ENCODE data around the gene ANKH.

GRCh38 chr5:14879393-14879792 is 7.8 kb upstream of the ANKH start:
- no peak for TF ChIP-seq EZH2 (IDR thresholded peaks at IDR 0.05; ENCODE audit: low read length)
- no peak for TF ChIP-seq CTCF (optimal IDR thresholded peaks at IDR 0.05 in 1 of 3, IDR thresholded peaks at IDR 0.05 in 1 of 3, conservative IDR thresholded peaks at IDR 0.05 in 1 of 3; ENCODE audit: extremely low read depth in 1 of 3, insufficient read depth in 2 of 3, low read length in 3 of 3)
